A673 (cell line): ENCODE measurements around the gene STAMBPL1. TPM values are rescaled to one million over a fixed set of nuclear protein-coding genes. Genes with fewer than 3 reads are reported as not detected.

Source experiments
- BruUV-seq: library from RNA; stranded (reverse); fragments of 400-500 nt; replicated peaks from 2 replicates; lab custom pipeline; 2021; lab: Mats Ljungman, UMichigan
- CTCF ChIA-PET: fragments of 300-600 bp; sonication (Branson Sonifier 250); formaldehyde crosslinking; loops from one replicate; lab custom pipeline; 2022; ENCODE audit warnings: antibody characterized with exemption; lab: Charles Lee
- POLR2A ChIA-PET: fragments of 300-600 bp; sonication (Branson Sonifier 250); formaldehyde crosslinking; loops from one replicate; lab custom pipeline; 2022; ENCODE audit warnings: antibody characterized with exemption; ENCODE audit not compliant: low non-redundant PET; lab: Charles Lee
- DNase-seq: peaks from one replicate; pipeline ENCODE4 v3.0.0-alpha.2; 2015; ENCODE audit warnings: low spot score
- H3K27ac ChIP-seq: fragments of 200-600 bp; sonication (generic); 2 replicates; pipeline ENCODE4 v1.5.1; 2016; ENCODE audit warnings: mixed run types, low read depth, mild to moderate bottlenecking, mixed read lengths, antibody characterized with exemption, low read length; ENCODE audit not compliant: poor library complexity, severe bottlenecking
- H3K27me3 ChIP-seq: fragments of 200-600 bp; sonication (generic); replicated peaks from 2 replicates; pipeline ENCODE4 v1.6.1; 2017; ENCODE audit warnings: mixed run types, low read depth, mild to moderate bottlenecking, mixed read lengths, antibody characterized with exemption, low read length; ENCODE audit not compliant: insufficient read depth, poor library complexity
- H3K36me3 ChIP-seq: fragments of 200-600 bp; sonication (generic); 2 replicates; pipeline ENCODE4 v1.6.1; 2016; ENCODE audit warnings: mixed run types, mild to moderate bottlenecking, mixed read lengths, antibody characterized with exemption, low read length; ENCODE audit not compliant: insufficient read depth, poor library complexity, severe bottlenecking
- H3K4me1 ChIP-seq: fragments of 200-600 bp; sonication (generic); 2 replicates; pipeline ENCODE4 v1.6.1; 2017; ENCODE audit warnings: mixed run types, mild to moderate bottlenecking, mixed read lengths, antibody characterized with exemption, low read length; ENCODE audit not compliant: insufficient read depth, poor library complexity, severe bottlenecking
- H3K4me3 ChIP-seq: fragments of 200-600 bp; sonication (generic); 2 replicates; pipeline ENCODE4 v1.5.1; 2016; ENCODE audit warnings: low read depth, mixed run types, mild to moderate bottlenecking, mixed read lengths, low read length; ENCODE audit not compliant: poor library complexity, severe bottlenecking
- H3K9me3 ChIP-seq: fragments of 200-600 bp; sonication (generic); 2 replicates; pipeline ENCODE4 v1.6.1; 2016; ENCODE audit warnings: mixed run types, low read depth, mild to moderate bottlenecking, mixed read lengths, antibody characterized with exemption, low read length; ENCODE audit not compliant: poor library complexity, severe bottlenecking
- CTCF ChIP-seq: fragments of 300-800, 200-600 bp; sonication (generic); conservative IDR thresholded peaks from 2 replicates; pipeline ENCODE4 v1.5.1; 2017; ENCODE audit warnings: low read depth, mild to moderate bottlenecking, antibody characterized with exemption, low read length, moderate library complexity, mixed read lengths
- EZH2 ChIP-seq: fragments of 200-600 bp; sonication (generic); IDR thresholded peaks from 2 replicates; pipeline ENCODE4 v1.6.1; 2017; ENCODE audit warnings: borderline replicate concordance, low read depth, mild to moderate bottlenecking, mixed read lengths, antibody characterized with exemption, low read length; ENCODE audit not compliant: poor library complexity, severe bottlenecking
- intact Hi-C: fragments of 100-400 bp; cut with micrococcal nuclease; formaldehyde crosslinking; loops from one replicate; pipeline ENCODE4 v1.10.0; 2022; ENCODE audit not compliant: unreplicated experiment
- total RNA-seq: library from RNA; stranded (reverse); gene quantifications from 2 replicates; pipeline ENCODE4 v1.2.3, GENCODE V29; 2021

Gene STAMBPL1
- total RNA-seq, 1 experiment from 2014 or later, result 71.8 TPM

DNA sequence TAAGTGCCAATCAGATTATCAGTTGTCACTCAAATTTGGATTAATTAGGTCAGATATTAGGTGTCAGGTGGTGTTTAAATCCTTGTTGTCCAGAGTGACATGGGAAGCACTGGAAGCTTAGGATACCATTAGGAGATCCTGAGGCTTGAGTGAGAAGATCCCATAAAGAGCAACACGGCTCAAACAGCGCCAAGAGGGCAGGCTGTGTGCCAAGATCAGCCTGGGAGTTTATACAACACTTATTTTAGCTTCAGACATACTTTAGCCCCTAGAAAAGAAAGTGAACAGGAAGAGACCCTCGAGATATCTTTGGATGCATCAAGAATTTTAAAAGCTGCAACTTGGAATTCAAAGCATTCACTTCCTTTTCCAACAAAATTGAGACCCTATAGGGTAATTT, 86.8 kb downstream of the STAMBPL1 start:
- TF ChIP-seq CTCF, result no peak
- TF ChIP-seq EZH2, result no peak
- CTCF ChIA-PET, result no interaction called here
- Histone ChIP-seq H3K4me1 (peaks cover 14% of the 10 kb centered on the region), H3K9me3 (no peaks in the 10 kb centered on the region), H3K27me3 (no peaks in the 10 kb centered on the region), H3K36me3 (no peaks in the 10 kb centered on the region), H3K4me3 (no peak overlapping the region), H3K27ac (no peak overlapping the region)
- intact Hi-C loops, result no loop called here
- no peak for DNase-seq
- POLR2A ChIA-PET, result no interaction called here
- no TSS peak for BruUV-seq

DNA sequence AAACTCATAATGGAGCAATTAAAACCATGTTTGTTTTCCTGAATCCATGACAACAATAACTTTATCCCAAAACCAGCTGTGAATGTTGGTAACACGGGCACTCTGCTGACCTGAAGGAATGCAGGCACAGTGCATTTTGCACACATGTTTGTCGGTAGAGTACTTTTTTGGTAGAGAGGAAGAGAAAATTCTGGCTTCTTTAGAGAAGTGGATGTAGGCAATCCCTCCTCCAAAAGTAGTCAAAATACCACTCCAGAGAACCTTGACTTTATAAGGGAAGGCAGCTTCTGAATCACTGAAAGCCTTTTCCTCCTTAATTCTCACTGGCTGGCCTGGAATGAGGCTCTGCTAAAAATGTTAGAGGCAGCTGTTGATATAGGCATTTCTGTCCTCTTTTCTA, 88.3 kb downstream of the STAMBPL1 start:
- intact Hi-C loops, result no loop called here
- no peak for DNase-seq
- peaks cover 14% of the 10 kb centered on the region for H3K4me1 ChIP-seq
- no peaks in the 10 kb centered on the region for H3K9me3 ChIP-seq
- no peak overlapping the region for H3K27ac ChIP-seq
- ChIA-PET POLR2A (no interaction called here), CTCF (no interaction called here)
- no peaks in the 10 kb centered on the region for H3K36me3 ChIP-seq
- TF ChIP-seq CTCF (no peak), EZH2 (no peak)
- no TSS peak for BruUV-seq
- no peaks in the 10 kb centered on the region for H3K27me3 ChIP-seq
- no peak overlapping the region for H3K4me3 ChIP-seq

GRCh38 chr10:88971221-88972061, 91.4 kb downstream of the STAMBPL1 start:
- H3K27ac ChIP-seq, result no peak overlapping the region
- peaks cover 24% of the 10 kb centered on the region for H3K4me1 ChIP-seq
- TF ChIP-seq CTCF (no peak), EZH2 (no peak)
- no peak overlapping the region for H3K4me3 ChIP-seq
- DNase-seq, result no peak
- no peaks in the 10 kb centered on the region for H3K36me3 ChIP-seq
- BruUV-seq, result no TSS peak
- CTCF ChIA-PET, result interaction anchor here (0.7 kb wide), 1 partner anchor 39 kb away, joined by 3 read pairs; no protein-coding TSS in a partner anchor
- POLR2A ChIA-PET, result no interaction called here
- H3K9me3 ChIP-seq, result no peaks in the 10 kb centered on the region
- intact Hi-C loops, result no loop called here
- H3K27me3 ChIP-seq, result no peaks in the 10 kb centered on the region

Other genes starting within 250 kb of the STAMBPL1 start
- not detected in 2 replicates for gene LIPF, start 215.8 kb upstream of the STAMBPL1 start, total RNA-seq
- gene LIPK, start 174.0 kb upstream of the STAMBPL1 start, total RNA-seq, result not detected in 2 replicates
- not detected in 2 replicates for gene LIPN, start 120.2 kb upstream of the STAMBPL1 start, total RNA-seq
- not detected in 2 replicates for gene LIPM, start 77.5 kb upstream of the STAMBPL1 start, total RNA-seq
- 0.52 TPM in 1 of 2 replicates, not detected in the other for gene ANKRD22, start 28.4 kb upstream of the STAMBPL1 start, total RNA-seq
- gene ACTA2, start 72.5 kb downstream of the STAMBPL1 start, total RNA-seq, result 52.2 and 78.4 TPM in 2 replicates
- gene FAS, start 110.6 kb downstream of the STAMBPL1 start, total RNA-seq, result 30.4 and 40.3 TPM in 2 replicates